NCI-H510A treated with DMSO at 0.1 percent for 48 hours (cell line): ENCODE data around the gene ZP1.
"Not testable (repeated sequence)": the region's sequence is repeated elsewhere in the genome, so short reads cannot be mapped to it uniquely, and the experiment has no call there.

Experiments
- DNase-seq: peaks from one replicate; lab custom pipeline; 2025; lab: John Stamatoyannopoulos, UW

The ZP1 gene

GRCh38 chr11:60866911-60867870 is at the start of gene ZP1:
Gene ZP1, plus strand, starts transcription at chr11:60867542. Its CDS starts 20 bp downstream, at chr11:60867562.
- peak; percentile 84 for DNase-seq

- DNase-seq: no peak
Observed at GRCh38 chr11:60818057-60818456, 49.3 kb upstream of the ZP1 start.

DNA sequence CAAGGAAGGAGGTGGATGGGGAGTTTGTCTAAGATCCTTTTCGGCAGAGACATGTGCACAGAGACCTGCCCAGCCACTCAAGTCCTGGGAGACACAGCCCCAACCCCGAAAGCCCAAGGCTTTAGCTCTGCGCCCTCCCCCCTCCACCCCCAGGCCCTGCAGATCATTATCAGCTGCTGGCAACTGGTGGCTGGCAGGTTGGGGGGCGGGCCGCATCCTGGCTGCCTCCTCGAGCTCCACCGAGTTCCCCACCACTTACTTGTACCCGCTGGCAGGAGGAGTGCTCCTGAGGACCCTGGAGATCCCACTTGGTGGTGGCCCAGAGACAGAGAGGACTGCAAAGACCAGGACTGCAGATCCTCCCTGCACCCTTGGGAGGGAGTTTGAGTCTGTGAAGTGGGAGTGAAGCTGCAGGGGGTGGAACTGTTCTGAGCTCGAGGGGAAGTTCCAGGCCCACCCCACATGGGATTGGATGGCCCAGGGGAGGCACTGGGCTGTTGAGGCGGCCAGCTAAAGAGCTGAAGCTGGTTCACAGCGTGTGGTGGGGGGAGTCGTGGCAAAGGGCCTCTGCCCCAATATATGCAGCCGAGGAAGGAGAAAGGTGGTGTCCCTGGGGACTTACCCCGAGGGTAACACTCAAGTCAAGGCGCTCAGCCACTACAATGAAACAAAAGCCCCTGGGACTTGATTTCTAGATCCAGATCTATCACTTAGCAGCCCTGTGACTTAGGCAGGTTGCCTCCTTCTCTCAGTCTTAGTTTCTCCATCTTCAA is 45.3 kb upstream of the ZP1 start:
- no peak for DNase-seq

GRCh38 chr11:60823745-60824306 is 43.5 kb upstream of the ZP1 start:
- DNase-seq: not testable (repeated sequence)

- no peak for DNase-seq
Observed at GRCh38 chr11:60825118-60825517, 42.2 kb upstream of the ZP1 start.

DNA sequence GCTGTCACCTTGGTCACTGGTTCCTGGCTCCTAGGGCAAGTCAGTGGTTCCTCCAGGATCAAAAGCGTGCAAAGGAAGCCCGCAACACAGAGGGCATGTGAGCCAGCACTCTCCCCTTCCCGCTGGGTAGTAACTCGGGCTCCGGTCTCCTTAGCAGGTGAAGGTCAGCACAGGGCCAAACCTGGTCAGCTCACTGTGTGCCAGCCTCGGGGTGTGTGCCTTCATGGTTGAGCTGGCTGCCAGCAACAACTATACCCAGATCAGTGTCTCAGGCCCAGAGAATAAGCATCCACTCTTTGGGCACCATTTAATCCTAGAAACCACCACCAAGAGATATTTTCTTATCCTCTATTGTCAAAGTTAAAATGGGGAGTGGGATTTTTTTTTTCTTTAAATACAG is 41.6 kb upstream of the ZP1 start:
- DNase-seq: no peak

GRCh38 chr11:60830478-60831142 is 36.7 kb upstream of the ZP1 start:
- DNase-seq: no peak

- peak; percentile 90 for DNase-seq
Observed at GRCh38 chr11:60831143-60831500, 36.2 kb upstream of the ZP1 start.

GRCh38 chr11:60831501-60832079 is 35.8 kb upstream of the ZP1 start:
- DNase-seq: no peak

DNA sequence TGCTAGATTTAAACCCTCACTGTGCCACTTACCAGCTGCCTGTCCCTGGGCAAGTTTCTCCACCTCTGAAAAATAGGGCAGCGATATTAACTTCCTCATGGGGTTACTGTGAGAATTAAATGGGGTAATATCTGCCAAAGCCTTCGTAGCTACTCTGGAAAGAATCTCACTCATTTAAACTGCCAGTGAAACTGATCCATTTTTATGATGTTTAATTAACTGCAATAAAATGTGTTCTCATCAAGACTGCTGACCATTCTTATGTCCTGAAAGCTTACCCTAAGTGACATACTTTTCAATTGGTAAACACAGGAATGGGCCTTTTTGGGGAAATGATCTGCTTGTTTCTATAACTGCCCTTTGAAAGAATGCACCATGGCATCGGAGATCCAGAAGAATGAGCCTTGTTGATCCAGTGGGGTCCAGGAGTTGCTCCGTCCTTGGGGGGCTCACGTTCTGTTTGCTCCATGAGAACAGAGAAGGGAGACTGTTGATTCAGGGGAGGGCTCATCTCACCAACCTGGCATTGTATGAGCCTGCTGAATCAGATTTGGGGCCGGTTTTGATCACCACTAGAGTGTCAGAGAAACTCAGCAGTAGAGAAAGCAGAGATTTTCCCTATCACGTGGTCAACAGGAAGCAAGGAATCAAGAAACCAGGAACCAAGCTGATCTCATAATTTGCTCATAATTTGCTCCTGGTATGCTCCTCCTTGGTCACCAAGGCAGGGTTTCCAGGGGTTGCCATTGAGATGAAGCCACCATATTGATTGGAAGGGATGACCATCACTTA is 32.4 kb upstream of the ZP1 start:
- DNase-seq: no peak

- no peak for DNase-seq
Observed at GRCh38 chr11:60835534-60835846, 31.9 kb upstream of the ZP1 start.

GRCh38 chr11:60836866-60837515 is 30.4 kb upstream of the ZP1 start:
- DNase-seq: no peak

- DNase-seq: peak; percentile 60
Observed at GRCh38 chr11:60838132-60838531, 29.2 kb upstream of the ZP1 start.

- no peak for DNase-seq
Observed at GRCh38 chr11:60840470-60841430, 26.6 kb upstream of the ZP1 start.

- peak; percentile 94 for DNase-seq
Observed at GRCh38 chr11:60841797-60842667, 25.3 kb upstream of the ZP1 start, which contains the start of gene CCDC86. Gene CCDC86, plus strand, starts transcription at chr11:60842113. Its CDS starts 12 bp downstream, at chr11:60842125.

- no peak for DNase-seq
Observed at GRCh38 chr11:60842668-60843600, 24.4 kb upstream of the ZP1 start.
